Uterus (tissue), 2 donors: ENCODE data around the gene BMPR2.

Experiments
- CTCF ChIP-seq, 4 experiments: fragments of 200-600 bp in 2 of 4; fragments of 450-650 bp in 2 of 4; sonication (generic) in 2 of 4; IDR thresholded peaks; one replicate each; pipeline ENCODE4 v1.5.1; 2016 to 2019; ENCODE audit warnings: antibody characterized with exemption in 4 of 4, mild to moderate bottlenecking in 2 of 4, moderate library complexity in 1 of 4
- POLR2A ChIP-seq, 2 donors: fragments of 450-650 bp; IDR thresholded peaks; one replicate each; pipeline ENCODE4 v1.6.1; 2016; ENCODE audit warnings: antibody characterized with exemption in 2 of 2, mild to moderate bottlenecking in 1 of 2, moderate library complexity in 1 of 2

DNA sequence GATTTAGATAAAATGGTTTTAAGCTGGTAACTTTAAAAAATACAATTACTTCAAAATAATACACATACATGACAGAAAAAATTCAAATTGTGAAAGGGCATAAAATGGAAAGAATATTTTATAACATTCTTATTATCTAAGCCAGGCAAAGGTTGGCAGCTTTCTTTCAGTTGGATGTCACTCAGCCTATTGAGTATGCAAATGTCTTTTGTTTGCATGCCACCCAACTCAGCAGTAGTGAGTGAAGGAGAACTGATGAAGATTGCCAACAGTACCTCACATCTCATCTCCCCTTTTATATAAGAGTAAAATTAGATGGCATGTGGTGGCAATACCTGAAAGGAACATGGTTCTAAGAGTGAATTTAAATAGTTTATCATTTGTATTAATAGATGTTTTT lies 24.8 kb downstream of the BMPR2 start:
- TF ChIP-seq CTCF (IDR thresholded peaks at IDR 0.05) (no peak), POLR2A (IDR thresholded peaks at IDR 0.05) (no peak)
